IMR-90 (cell line): Measurements from ENCODE around the gene SDHAF4. TPM values are rescaled to one million over a fixed set of nuclear protein-coding genes. Genes with fewer than 3 reads are reported as not detected.

Experiments
- ATAC-seq: fragments of 200-7000 bp; cut with Tn5 transposase; 2 replicates; pipeline ENCODE4 v1.9.1; 2020; ENCODE audit warnings: low read depth, mild to moderate bottlenecking, moderate library complexity
- BruUV-seq: library from RNA; stranded (reverse); fragments of 400-500 nt; replicated peaks from 2 replicates; lab custom pipeline; 2021; lab: Mats Ljungman, UMichigan
- CTCF ChIA-PET: fragments of 300-600 bp; formaldehyde crosslinking; extraction: SDS; loops from one replicate; lab custom pipeline; 2021; ENCODE audit warnings: antibody characterized with exemption; lab: Yijun Ruan, JAX
- POLR2A ChIA-PET: fragments of 300-600 bp; sonication (Branson Sonifier 250); formaldehyde crosslinking; loops from one replicate; lab custom pipeline; 2022; ENCODE audit warnings: antibody characterized with exemption; ENCODE audit not compliant: unreplicated experiment; lab: Charles Lee
- DNase-seq: peaks from one replicate; pipeline ENCODE4 v3.0.0; 2013
- H2AFZ ChIP-seq: replicated peaks from 2 replicates; pipeline ENCODE3; 2013; ENCODE audit warnings: low read length, mild to moderate bottlenecking; ENCODE audit not compliant: poor library complexity
- H2AK5ac ChIP-seq: 2 replicates; pipeline ENCODE4 v1.6.1; 2013; ENCODE audit warnings: low read depth, low read length, inconsistent platforms
- H2AK9ac ChIP-seq: replicated peaks from 2 replicates; pipeline ENCODE3; 2013; ENCODE audit warnings: mild to moderate bottlenecking, low read depth, low read length, moderate library complexity; ENCODE audit not compliant: poor library complexity
- H2BK120ac ChIP-seq: 2 replicates; pipeline ENCODE4 v1.6.1; 2013; ENCODE audit warnings: low read depth, low read length, inconsistent platforms
- H2BK15ac ChIP-seq: 3 replicates; pipeline ENCODE4 v1.6.1; 2013; ENCODE audit warnings: low read depth, low read length, inconsistent platforms
- H2BK20ac ChIP-seq: 2 replicates; pipeline ENCODE4 v1.6.1; 2013; ENCODE audit warnings: low read depth, mild to moderate bottlenecking, inconsistent platforms, low read length, moderate library complexity
- H2BK5ac ChIP-seq: 2 replicates; pipeline ENCODE4 v1.6.1; 2013; ENCODE audit warnings: mild to moderate bottlenecking, low read depth, low read length, inconsistent platforms; ENCODE audit not compliant: poor library complexity, severe bottlenecking
- H3K14ac ChIP-seq: replicated peaks from 2 replicates; pipeline ENCODE4 v1.6.1; 2013; ENCODE audit warnings: low read depth, low read length, inconsistent platforms
- H3K18ac ChIP-seq: 2 replicates; pipeline ENCODE4 v1.6.1; 2013; ENCODE audit warnings: low read depth, low read length, control low read depth
- H3K23ac ChIP-seq: 2 replicates; pipeline ENCODE4 v1.6.1; 2013; ENCODE audit warnings: low read depth, low read length, inconsistent platforms
- H3K27ac ChIP-seq: 2 replicates; pipeline ENCODE4 v1.5.1; 2013; ENCODE audit warnings: mild to moderate bottlenecking, control low read depth, low read length; ENCODE audit not compliant: insufficient read depth
- H3K27me3 ChIP-seq: 2 replicates; pipeline ENCODE4 v1.6.1; 2013; ENCODE audit warnings: low read length; ENCODE audit not compliant: control insufficient read depth, insufficient read depth
- H3K36me3 ChIP-seq: 2 replicates; pipeline ENCODE4 v1.6.1; 2013; ENCODE audit warnings: low read length, mixed read lengths; ENCODE audit not compliant: control insufficient read depth, insufficient read depth
- H3K4ac ChIP-seq: 2 replicates; pipeline ENCODE4 v1.6.1; 2013; ENCODE audit warnings: low read depth, low read length, inconsistent platforms
- H3K4me1 ChIP-seq: 2 replicates; pipeline ENCODE4 v1.6.1; 2013; ENCODE audit warnings: low read length, mixed read lengths; ENCODE audit not compliant: control insufficient read depth, insufficient read depth
- H3K4me2 ChIP-seq: 2 replicates; pipeline ENCODE4 v1.6.1; 2013; ENCODE audit warnings: low read depth, mild to moderate bottlenecking, control low read depth, low read length, moderate library complexity
- H3K4me3 ChIP-seq: 2 replicates; pipeline ENCODE4 v1.5.1; 2013; ENCODE audit warnings: low read depth, mild to moderate bottlenecking, control low read depth, low read length, moderate library complexity; ENCODE audit not compliant: insufficient read depth
- H3K56ac ChIP-seq: 2 replicates; pipeline ENCODE4 v1.6.1; 2013; ENCODE audit warnings: low read length, inconsistent platforms; ENCODE audit not compliant: insufficient read depth; ENCODE audit errors: extremely low read depth
- H3K79me1 ChIP-seq, 2 experiments: 2 replicates each; pipeline ENCODE4 v1.6.1; 2013; ENCODE audit warnings: low read length in 2 of 2, inconsistent platforms in 1 of 2, low read depth in 1 of 2
- H3K9ac ChIP-seq: 2 replicates; pipeline ENCODE4 v1.6.1; 2013; ENCODE audit warnings: low read depth, low read length, control low read depth
- H3K9me1 ChIP-seq: 2 replicates; pipeline ENCODE4 v1.6.1; 2013; ENCODE audit warnings: low read length, inconsistent platforms; ENCODE audit not compliant: insufficient read depth
- H3K9me3 ChIP-seq: 2 replicates; pipeline ENCODE4 v1.6.1; 2013; ENCODE audit warnings: low read length; ENCODE audit not compliant: control insufficient read depth, insufficient read depth
- H4K20me1 ChIP-seq: 2 replicates; pipeline ENCODE4 v1.6.1; 2013; ENCODE audit warnings: low read length, inconsistent platforms; ENCODE audit not compliant: insufficient read depth
- H4K5ac ChIP-seq: 2 replicates; pipeline ENCODE4 v1.6.1; 2013; ENCODE audit warnings: mild to moderate bottlenecking, low read depth, low read length, control low read depth
- H4K8ac ChIP-seq, 2 experiments: 2 replicates each; pipeline ENCODE4 v1.6.1; 2013; ENCODE audit warnings: low read depth in 2 of 2, low read length in 2 of 2, control low read depth in 1 of 2, inconsistent platforms in 1 of 2
- H4K91ac ChIP-seq: 2 replicates; pipeline ENCODE4 v1.6.1; 2013; ENCODE audit warnings: low read depth, low read length, inconsistent platforms; ENCODE audit not compliant: insufficient read depth
- BHLHE40 ChIP-seq: fragments of 150-350 bp; IDR thresholded peaks from 2 replicates; pipeline ENCODE4 v1.6.1; 2016; ENCODE audit warnings: mild to moderate bottlenecking, low read depth, low read length
- CEBPB ChIP-seq: IDR thresholded peaks from 2 replicates; pipeline ENCODE4 v1.6.1; 2012; ENCODE audit warnings: low read depth, low read length, improper control_type of control experiment
- CHD1 ChIP-seq: IDR thresholded peaks from 2 replicates; pipeline ENCODE4 v1.6.1; 2012; ENCODE audit warnings: low read depth, low read length, improper control_type of control experiment
- CTCF ChIP-seq: conservative IDR thresholded peaks from 2 replicates; pipeline ENCODE4 v1.5.1; 2012; ENCODE audit warnings: mild to moderate bottlenecking, low read depth, low read length, improper control_type of control experiment
- ELK1 ChIP-seq: fragments of 150-350 bp; IDR thresholded peaks from 2 replicates; pipeline ENCODE4 v1.6.1; 2016; ENCODE audit warnings: low read depth, mild to moderate bottlenecking, low read length, moderate library complexity, borderline replicate concordance
- FOS ChIP-seq: fragments of 150-350 bp; IDR thresholded peaks from 2 replicates; pipeline ENCODE4 v1.6.1; 2016; ENCODE audit warnings: low read depth, low read length
- MAFK ChIP-seq: IDR thresholded peaks from 2 replicates; pipeline ENCODE4 v1.6.1; 2012; ENCODE audit warnings: low read depth, low read length, improper control_type of control experiment
- MAZ ChIP-seq: IDR thresholded peaks from 2 replicates; pipeline ENCODE4 v1.6.1; 2012; ENCODE audit warnings: low read depth, mild to moderate bottlenecking, low read length, improper control_type of control experiment, moderate library complexity, borderline replicate concordance
- MXI1 ChIP-seq: IDR thresholded peaks from 2 replicates; pipeline ENCODE4 v1.6.1; 2012; ENCODE audit warnings: low read depth, mild to moderate bottlenecking, low read length, moderate library complexity, borderline replicate concordance
- NFE2L2 ChIP-seq: fragments of 150-350 bp; IDR thresholded peaks from 2 replicates; pipeline ENCODE4 v1.6.1; 2016; ENCODE audit warnings: low read depth, mild to moderate bottlenecking, low read length
- POLR2A ChIP-seq: IDR thresholded peaks from 2 replicates; pipeline ENCODE4 v1.6.1; 2012; ENCODE audit warnings: mild to moderate bottlenecking, low read depth, low read length
- RAD21 ChIP-seq: IDR thresholded peaks from 2 replicates; pipeline ENCODE4 v1.6.1; 2012; ENCODE audit warnings: low read length, improper control_type of control experiment
- RCOR1 ChIP-seq: IDR thresholded peaks from 2 replicates; pipeline ENCODE4 v1.6.1; 2012; ENCODE audit warnings: mild to moderate bottlenecking, low read length, improper control_type of control experiment; ENCODE audit not compliant: insufficient replicate concordance
- RFX5 ChIP-seq: IDR thresholded peaks from 2 replicates; pipeline ENCODE4 v1.8.0; 2012; ENCODE audit warnings: low read depth, mild to moderate bottlenecking, low read length, moderate library complexity
- SMC3 ChIP-seq: fragments of 150-350 bp; IDR thresholded peaks from 2 replicates; pipeline ENCODE4 v1.6.1; 2016; ENCODE audit warnings: low read depth, mild to moderate bottlenecking, antibody characterized with exemption, low read length, moderate library complexity
- USF2 ChIP-seq: fragments of 150-350 bp; IDR thresholded peaks from 2 replicates; pipeline ENCODE4 v1.6.1; 2017; ENCODE audit warnings: mild to moderate bottlenecking, antibody characterized with exemption, low read length, low read depth
- whole genome bisulfite sequencing, 2 experiments: methylation state at CpG; one replicate each; pipeline versions ENCODE4 v1.1.5 to v1.1.7; 2013; ENCODE audit warnings: missing lambda C conversion rate in 2 of 2; ENCODE audit not compliant: insufficient read length in 1 of 2; ENCODE audit errors: extremely low coverage in 2 of 2; 5-methylcytosine and 5-hydroxymethylcytosine counted together
- dilution Hi-C: fragments of 300-500 bp; cut with HindIII; formaldehyde crosslinking; loops from one replicate; pipeline ENCODE4 v1.14.3; 2018; ENCODE audit warnings: low sequenced_read_pairs; ENCODE audit not compliant: unreplicated experiment
- in situ Hi-C: fragments of 300-500 bp; cut with MboI; formaldehyde crosslinking; loops from 3 replicates; pipeline ENCODE4 v1.14.3; 2019; ENCODE audit warnings: low sequenced_read_pairs, inconsistent platforms, mixed read lengths
- intact Hi-C: fragments of 100-400 bp; cut with micrococcal nuclease; formaldehyde crosslinking; loops from 2 replicates; pipeline ENCODE4 v1.10.0; 2022
- polyA plus RNA-seq, 3 experiments: library from polyadenylated mRNA; depleted of rRNA; stranded (reverse); fragments of >200 nt; gene quantifications; 2 replicates each; pipeline ENCODE4 v1.2.3, GENCODE V29; 2012; ENCODE audit warnings: low replicate concordance in 1 of 3
- total RNA-seq: library from RNA; depleted of rRNA; stranded (reverse); fragments of >200 nt; gene quantifications from 2 replicates; pipeline ENCODE4 v1.2.3, GENCODE V29; 2012

SDHAF4 gene
- total and polyA plus RNA-seq, 2 of the 4 experiments (the other 2 are of a cell fraction): 1.6 to 4.4 TPM

DNA sequence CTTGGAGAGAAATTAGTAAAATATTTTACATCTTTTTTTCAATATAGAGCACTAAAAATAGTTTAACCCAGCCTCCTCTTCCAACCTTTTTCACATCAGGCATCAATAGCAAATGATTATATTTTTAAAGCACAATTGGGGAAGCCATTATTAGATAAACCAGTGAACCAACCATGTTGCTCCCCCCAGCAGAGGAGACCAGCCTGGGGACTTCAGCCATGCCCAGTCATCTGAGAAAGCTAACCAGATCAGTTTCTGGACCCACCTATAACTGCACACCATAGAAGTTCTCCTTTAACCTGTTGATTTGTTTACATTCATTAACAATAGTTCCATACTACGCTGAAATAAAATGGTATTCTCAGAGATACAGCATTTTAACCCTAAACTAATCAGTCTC, 13.8 kb upstream of the SDHAF4 start:
- Histone ChIP-seq H3K36me3 (no peaks in the 10 kb centered on the region), H4K8ac (no peak overlapping the region), H4K91ac (no peak overlapping the region), H3K4me2 (no peak overlapping the region), H3K56ac (no peak overlapping the region), H3K4ac (no peak overlapping the region), H3K9me1 (no peaks in the 10 kb centered on the region), H4K5ac (no peak overlapping the region), H2BK20ac (no peak overlapping the region), H3K23ac (no peak overlapping the region), H3K4me1 (no peaks in the 10 kb centered on the region), H3K9me3 (no peaks in the 10 kb centered on the region), H2BK120ac (no peak overlapping the region), H3K27me3 (no peaks in the 10 kb centered on the region), H3K9ac (no peak overlapping the region), H2AK5ac (no peak overlapping the region), H2BK5ac (no peak overlapping the region), H2AK9ac (no peak overlapping the region), H2BK15ac (no peak overlapping the region), H2AFZ (no peak overlapping the region), H4K20me1 (no peaks in the 10 kb centered on the region), H3K4me3 (no peak overlapping the region), H3K18ac (no peak overlapping the region), H3K27ac (no peak overlapping the region), H3K14ac (no peak overlapping the region), H3K79me1 (no peaks in the 10 kb centered on the region)
- dilution Hi-C loops (no loop called here), intact Hi-C loops (no loop called here), in situ Hi-C loops (no loop called here)
- TF ChIP-seq CHD1 (no peak), RFX5 (no peak), BHLHE40 (no peak), MAFK (no peak), SMC3 (no peak), FOS (no peak), NFE2L2 (no peak), RCOR1 (no peak), MXI1 (no peak), CEBPB (no peak), USF2 (no peak), ELK1 (no peak), POLR2A (no peak), MAZ (no peak), RAD21 (no peak), CTCF (no peak)
- no peak for DNase-seq
- ChIA-PET POLR2A (no interaction called here), CTCF (no interaction called here)
- WGBS, 2 experiments: 100% methylated on average over 1 of the region's 1 CpG; no CpG with 5 or more reads in 1 of the 2 experiments
- ATAC-seq: no peak
- BruUV-seq: no TSS peak
